Brain microvascular endothelial cell (primary cell): ENCODE results near the gene EBF4.
A peak's percentile ranks its signal among the peaks of the same experiment; 100 is the strongest.

Experiments used
- DNase-seq: peaks from one replicate; pipeline ENCODE4 v3.0.0-alpha.2; 2020
- H3K27ac ChIP-seq: fragments of 250-450 bp; sonication (Bioruptor Pico); 2 replicates; pipeline ENCODE4 v1.5.1; 2020; ENCODE audit warnings: mild to moderate bottlenecking, moderate library complexity
- H3K27me3 ChIP-seq: fragments of 250-450 bp; sonication (Bioruptor Pico); replicated peaks from 2 replicates; pipeline ENCODE4 v1.5.1; 2020; ENCODE audit warnings: mild to moderate bottlenecking
- H3K36me3 ChIP-seq: fragments of 250-450 bp; sonication (Bioruptor Pico); replicated peaks from 2 replicates; pipeline ENCODE4 v1.5.1; 2020; ENCODE audit warnings: mild to moderate bottlenecking
- H3K4me3 ChIP-seq: 2 replicates; pipeline ENCODE4 v1.5.1; 2011; ENCODE audit warnings: low read depth, mild to moderate bottlenecking, control low read depth, low read length, moderate library complexity
- in situ Hi-C: cut with HindIII; loops from 2 replicates; pipeline ENCODE4 v1.10.0; 2017; ENCODE audit warnings: low sequenced_read_pairs, low pct_ligation_motif_present
- TF ChIP-seq, protein P1 (sequence below): IDR thresholded peaks from 2 replicates; pipeline ENCODE4 v1.5.1; 2011; ENCODE audit warnings: low read depth, mild to moderate bottlenecking, moderate library complexity, low read length, control low read depth, inconsistent platforms; ENCODE audit errors: missing control alignments

The EBF4 gene

DNA sequence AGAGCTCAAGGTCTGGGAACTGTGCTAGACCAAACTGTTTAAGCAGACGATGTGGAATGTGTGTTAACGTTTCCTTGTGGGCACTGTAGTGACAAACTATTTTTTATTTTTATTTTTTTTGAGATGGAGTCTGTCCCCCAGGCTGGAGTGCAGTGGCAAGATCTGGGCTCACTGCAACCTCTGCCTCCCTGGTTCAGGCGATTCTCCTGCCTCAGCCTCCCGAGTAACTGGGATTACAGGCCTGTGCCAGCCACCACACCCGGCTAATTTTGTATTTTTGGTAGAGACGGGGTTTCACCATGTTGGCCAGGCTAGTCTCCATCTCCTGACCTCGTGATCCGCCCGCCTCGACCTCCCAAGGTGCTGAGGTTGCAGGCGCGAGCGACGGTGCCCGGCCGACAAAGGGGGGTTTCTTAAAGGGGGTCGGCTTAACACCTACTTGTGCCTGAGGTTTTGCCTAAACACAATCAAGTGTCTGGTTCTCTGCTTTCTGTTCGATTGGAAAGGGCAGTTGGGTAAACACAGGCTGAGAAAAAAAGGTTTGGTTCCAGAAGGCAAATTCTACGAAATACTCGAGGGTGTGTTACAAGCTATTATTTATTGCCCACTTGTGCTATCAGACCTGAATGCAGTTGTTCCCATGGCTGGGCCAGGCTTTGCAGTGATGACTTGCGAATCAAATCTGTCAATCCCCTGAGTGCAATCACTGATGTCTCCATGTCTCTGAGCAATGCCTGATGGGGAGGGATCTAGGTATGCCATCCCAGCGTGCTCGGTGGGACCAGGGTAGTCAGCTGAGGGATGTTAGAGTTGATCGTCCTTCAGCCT, 38.8 kb upstream of the EBF4 start:
- no peak for DNase-seq
- no peaks in the 10 kb centered on the region for H3K27me3 ChIP-seq
- TF ChIP-seq, protein P1, sequence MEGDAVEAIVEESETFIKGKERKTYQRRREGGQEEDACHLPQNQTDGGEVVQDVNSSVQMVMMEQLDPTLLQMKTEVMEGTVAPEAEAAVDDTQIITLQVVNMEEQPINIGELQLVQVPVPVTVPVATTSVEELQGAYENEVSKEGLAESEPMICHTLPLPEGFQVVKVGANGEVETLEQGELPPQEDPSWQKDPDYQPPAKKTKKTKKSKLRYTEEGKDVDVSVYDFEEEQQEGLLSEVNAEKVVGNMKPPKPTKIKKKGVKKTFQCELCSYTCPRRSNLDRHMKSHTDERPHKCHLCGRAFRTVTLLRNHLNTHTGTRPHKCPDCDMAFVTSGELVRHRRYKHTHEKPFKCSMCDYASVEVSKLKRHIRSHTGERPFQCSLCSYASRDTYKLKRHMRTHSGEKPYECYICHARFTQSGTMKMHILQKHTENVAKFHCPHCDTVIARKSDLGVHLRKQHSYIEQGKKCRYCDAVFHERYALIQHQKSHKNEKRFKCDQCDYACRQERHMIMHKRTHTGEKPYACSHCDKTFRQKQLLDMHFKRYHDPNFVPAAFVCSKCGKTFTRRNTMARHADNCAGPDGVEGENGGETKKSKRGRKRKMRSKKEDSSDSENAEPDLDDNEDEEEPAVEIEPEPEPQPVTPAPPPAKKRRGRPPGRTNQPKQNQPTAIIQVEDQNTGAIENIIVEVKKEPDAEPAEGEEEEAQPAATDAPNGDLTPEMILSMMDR = no peak
- peaks cover 55% of the 10 kb centered on the region for H3K36me3 ChIP-seq
- peak overlapping the region; percentile 98 for H3K4me3 ChIP-seq
- in situ Hi-C loops = no loop called here
- peak overlapping the region; percentile 35 for H3K27ac ChIP-seq

DNA sequence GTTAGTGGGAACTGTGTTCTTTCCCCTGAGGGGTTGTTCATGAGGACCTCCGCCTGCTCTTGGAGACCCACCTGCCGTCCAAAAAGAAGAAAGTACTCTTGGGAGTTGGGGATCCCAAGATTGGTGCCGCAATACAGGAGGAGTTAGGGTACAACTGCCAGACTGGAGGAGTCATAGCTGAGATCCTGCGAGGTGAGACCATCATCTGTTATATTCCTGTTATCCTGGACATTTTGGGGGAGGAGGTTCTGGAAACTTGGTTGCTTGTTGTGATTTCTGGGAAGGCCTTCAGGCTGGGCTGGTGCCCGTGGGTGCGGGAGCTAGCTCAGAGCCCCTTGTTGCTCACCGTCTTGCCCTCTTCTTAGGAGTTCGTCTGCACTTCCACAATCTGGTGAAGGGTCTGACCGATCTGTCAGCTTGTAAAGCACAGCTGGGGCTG, 38.2 kb upstream of the EBF4 start:
- Histone ChIP-seq H3K27me3 (no peaks in the 10 kb centered on the region), H3K27ac (no peak overlapping the region), H3K4me3 (peak overlapping the region; percentile 98), H3K36me3 (peaks cover 60% of the 10 kb centered on the region)
- TF ChIP-seq, protein P1 = no peak
- in situ Hi-C loops = no loop called here
- DNase-seq = no peak

- H3K27ac ChIP-seq = no peak overlapping the region
- H3K4me3 ChIP-seq = peak overlapping the region; percentile 98
- TF ChIP-seq, protein P1 = no peak
- no peak for DNase-seq
- H3K27me3 ChIP-seq = no peaks in the 10 kb centered on the region
- in situ Hi-C loops = no loop called here
- H3K36me3 ChIP-seq = peaks cover 64% of the 10 kb centered on the region
Measured at GRCh38 chr20:2654831-2655230, 37.7 kb upstream of the EBF4 start.

GRCh38 chr20:2655331-2656116, 37.1 kb upstream of the EBF4 start:
- no peak for DNase-seq
- no peaks in the 10 kb centered on the region for H3K27me3 ChIP-seq
- H3K27ac ChIP-seq = no peak overlapping the region
- TF ChIP-seq, protein P1 = no peak
- in situ Hi-C loops = no loop called here
- no peak overlapping the region for H3K4me3 ChIP-seq
- H3K36me3 ChIP-seq = peaks cover 71% of the 10 kb centered on the region

- in situ Hi-C loops = no loop called here
- H3K27me3 ChIP-seq = no peaks in the 10 kb centered on the region
- DNase-seq = no peak
- H3K27ac ChIP-seq = no peak overlapping the region
- H3K36me3 ChIP-seq = peaks cover 75% of the 10 kb centered on the region
- H3K4me3 ChIP-seq = no peak overlapping the region
- TF ChIP-seq, protein P1 = no peak
Measured at GRCh38 chr20:2656471-2657117, 36.0 kb upstream of the EBF4 start.
